GM12892 (cell line): Measurements from ENCODE around the gene OR5L2.

Experiments used
- POLR2A ChIP-seq: IDR thresholded peaks from 2 replicates; pipeline ENCODE4 v1.6.1; 2011; ENCODE audit warnings: low read depth, low read length, control low read depth
- POLR2AphosphoS5 ChIP-seq: IDR thresholded peaks from 2 replicates; pipeline ENCODE4 v1.6.1; 2011; ENCODE audit warnings: low read depth, low read length, control low read depth

DNA sequence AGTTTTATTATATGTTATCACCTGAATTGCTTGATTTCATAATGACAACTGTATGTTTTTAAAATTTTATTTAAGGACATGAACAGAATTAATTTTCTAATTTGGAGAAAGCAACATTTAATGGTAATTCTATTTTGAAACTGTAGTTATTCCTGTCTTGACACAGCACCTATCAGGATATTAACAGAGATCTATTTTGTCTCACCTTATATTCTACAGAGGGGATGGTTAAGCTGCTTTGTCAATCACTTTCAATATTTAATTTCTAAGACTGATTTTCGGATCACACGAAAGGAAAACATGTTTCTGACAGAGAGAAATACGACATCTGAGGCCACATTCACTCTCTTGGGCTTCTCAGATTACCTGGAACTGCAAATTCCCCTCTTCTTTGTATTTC lies 11.4 kb downstream of the OR5L2 start, which contains the start of gene OR5D16:
- no peak for TF ChIP-seq POLR2AphosphoS5
- TF ChIP-seq POLR2A, result no peak
